ENCODE results near the gene MPZL3.

DNA sequence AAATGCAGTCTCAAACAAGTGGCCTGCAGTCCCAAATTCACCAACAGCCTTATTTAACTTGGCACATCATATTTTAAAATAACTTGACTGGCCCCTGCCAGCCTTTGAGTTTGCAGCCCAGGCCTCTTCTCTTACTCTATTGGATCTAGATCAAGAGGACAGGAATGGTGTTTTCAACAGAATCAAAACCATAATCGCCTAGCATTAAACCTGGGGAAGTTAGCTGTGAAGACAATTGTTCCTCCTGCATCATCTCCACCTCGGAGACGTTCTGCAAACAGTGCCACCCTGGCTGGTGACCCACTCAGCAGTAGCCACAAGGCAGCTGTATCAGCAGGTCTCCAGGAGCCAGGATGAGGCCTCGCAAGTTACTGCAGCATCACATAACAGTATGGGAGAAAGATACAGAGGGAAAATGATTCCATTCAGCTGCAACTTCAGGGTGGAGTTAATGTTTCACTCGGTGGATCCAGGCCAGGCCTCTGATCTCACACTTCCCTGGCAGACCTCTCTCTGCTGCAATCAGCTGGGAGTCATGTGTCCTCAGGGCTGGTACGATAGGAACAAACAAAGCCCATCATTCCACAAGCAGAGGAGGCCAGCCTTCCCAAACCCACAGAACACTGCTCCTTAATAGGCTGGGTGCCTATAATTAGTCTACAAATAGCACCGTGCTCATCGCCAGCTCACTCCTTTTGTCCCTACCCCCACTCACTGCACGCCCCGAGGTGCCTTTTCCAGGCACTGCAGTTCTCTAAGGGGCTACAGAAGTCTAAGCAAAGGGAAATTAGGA is 57.1 kb downstream of the MPZL3 start:
- TF ChIP-seq, protein P1, sequence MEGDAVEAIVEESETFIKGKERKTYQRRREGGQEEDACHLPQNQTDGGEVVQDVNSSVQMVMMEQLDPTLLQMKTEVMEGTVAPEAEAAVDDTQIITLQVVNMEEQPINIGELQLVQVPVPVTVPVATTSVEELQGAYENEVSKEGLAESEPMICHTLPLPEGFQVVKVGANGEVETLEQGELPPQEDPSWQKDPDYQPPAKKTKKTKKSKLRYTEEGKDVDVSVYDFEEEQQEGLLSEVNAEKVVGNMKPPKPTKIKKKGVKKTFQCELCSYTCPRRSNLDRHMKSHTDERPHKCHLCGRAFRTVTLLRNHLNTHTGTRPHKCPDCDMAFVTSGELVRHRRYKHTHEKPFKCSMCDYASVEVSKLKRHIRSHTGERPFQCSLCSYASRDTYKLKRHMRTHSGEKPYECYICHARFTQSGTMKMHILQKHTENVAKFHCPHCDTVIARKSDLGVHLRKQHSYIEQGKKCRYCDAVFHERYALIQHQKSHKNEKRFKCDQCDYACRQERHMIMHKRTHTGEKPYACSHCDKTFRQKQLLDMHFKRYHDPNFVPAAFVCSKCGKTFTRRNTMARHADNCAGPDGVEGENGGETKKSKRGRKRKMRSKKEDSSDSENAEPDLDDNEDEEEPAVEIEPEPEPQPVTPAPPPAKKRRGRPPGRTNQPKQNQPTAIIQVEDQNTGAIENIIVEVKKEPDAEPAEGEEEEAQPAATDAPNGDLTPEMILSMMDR (IDR thresholded peaks at IDR 0.05), result no peak
- TF ChIP-seq POLR2A (IDR thresholded peaks at IDR 0.05), result no peak

Measured in esophagus squamous epithelium (tissue), 4 donors.